ENCODE measurements around the gene KLHL3.

The KLHL3 gene

DNA sequence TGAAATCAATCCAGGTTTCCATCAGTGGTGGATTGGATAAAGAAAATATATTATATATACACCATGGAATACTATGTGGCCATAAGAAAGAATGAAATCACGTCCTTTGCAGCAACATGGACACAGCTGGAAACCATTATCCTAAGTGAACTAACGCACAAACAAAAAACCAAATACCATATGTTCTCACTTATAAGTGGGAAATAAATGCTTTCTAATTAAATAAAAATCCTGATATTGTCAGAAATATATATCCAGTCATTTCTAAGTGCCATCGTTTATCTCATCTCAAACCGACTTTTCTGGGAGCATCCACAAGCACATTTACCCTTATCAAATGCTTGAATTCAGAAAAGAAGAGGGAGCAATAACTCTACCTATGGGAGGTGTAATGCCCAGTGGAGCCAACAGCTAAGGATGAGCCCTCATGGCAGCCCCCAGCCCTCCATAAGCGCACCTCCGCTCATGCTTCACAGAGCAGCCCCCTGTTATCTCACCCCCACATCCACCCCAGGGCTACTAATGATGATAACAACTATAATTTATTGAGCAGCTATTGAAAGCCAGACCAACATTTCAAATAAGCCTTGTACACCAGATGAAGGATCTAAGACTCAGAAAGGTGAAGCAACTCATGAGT, 135.0 kb downstream of the KLHL3 start:
- DNase-seq (ENCODE audit: low read depth): no peak

GRCh38 chr5:137599457-137599856, 136.4 kb downstream of the KLHL3 start:
- H3K4me3 ChIP-seq (ENCODE audit: low read depth, low read length): no peak overlapping the region

More for the DNA sequence above, 135.0 kb downstream of the KLHL3 start:
- no peak overlapping the region for H3K4me3 ChIP-seq (ENCODE audit: low read depth, low read length)

DNA sequence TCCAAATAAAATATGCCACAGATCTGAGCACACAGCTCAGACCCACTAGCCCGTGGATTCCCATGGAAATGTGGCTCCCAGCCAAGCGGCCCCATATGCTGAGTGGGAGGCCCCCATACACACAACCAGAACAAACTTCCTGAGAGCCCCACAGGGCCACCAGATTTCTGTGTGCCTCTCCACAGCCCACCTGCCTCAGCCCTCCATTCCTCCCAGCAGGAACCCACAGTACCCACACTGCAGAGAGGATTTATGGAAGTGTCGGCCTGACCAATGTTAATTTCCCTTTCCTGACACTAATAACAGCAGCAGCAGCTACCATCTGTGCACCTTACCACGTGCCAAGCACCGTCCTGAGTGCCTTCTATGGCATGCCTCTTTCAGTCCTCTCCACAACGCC, 137.5 kb downstream of the KLHL3 start:
- DNase-seq (ENCODE audit: low read depth): no peak

More at GRCh38 chr5:137599457-137599856, 136.4 kb downstream of the KLHL3 start:
- no peak for DNase-seq (ENCODE audit: low read depth)

GRCh38 chr5:137596941-137597340, 138.9 kb downstream of the KLHL3 start:
- H3K4me3 ChIP-seq (ENCODE audit: low read depth, low read length): no peak overlapping the region
- no peak for DNase-seq (ENCODE audit: low read depth)

More for the DNA sequence above, 137.5 kb downstream of the KLHL3 start:
- no peak overlapping the region for H3K4me3 ChIP-seq (ENCODE audit: low read depth, low read length)

GRCh38 chr5:137595396-137596079, 140.4 kb downstream of the KLHL3 start:
- no peak overlapping the region for H3K4me3 ChIP-seq (ENCODE audit: low read depth, low read length)
- no peak for DNase-seq (ENCODE audit: low read depth)

GRCh38 chr5:137594717-137595116, 141.2 kb downstream of the KLHL3 start:
- no peak overlapping the region for H3K4me3 ChIP-seq (ENCODE audit: low read depth, low read length)
- no peak for DNase-seq (ENCODE audit: low read depth)

- DNase-seq (ENCODE audit: low read depth): no peak
- H3K4me3 ChIP-seq (ENCODE audit: low read depth, low read length): no peak overlapping the region
Observed at GRCh38 chr5:137592317-137592716, 143.6 kb downstream of the KLHL3 start.

DNA sequence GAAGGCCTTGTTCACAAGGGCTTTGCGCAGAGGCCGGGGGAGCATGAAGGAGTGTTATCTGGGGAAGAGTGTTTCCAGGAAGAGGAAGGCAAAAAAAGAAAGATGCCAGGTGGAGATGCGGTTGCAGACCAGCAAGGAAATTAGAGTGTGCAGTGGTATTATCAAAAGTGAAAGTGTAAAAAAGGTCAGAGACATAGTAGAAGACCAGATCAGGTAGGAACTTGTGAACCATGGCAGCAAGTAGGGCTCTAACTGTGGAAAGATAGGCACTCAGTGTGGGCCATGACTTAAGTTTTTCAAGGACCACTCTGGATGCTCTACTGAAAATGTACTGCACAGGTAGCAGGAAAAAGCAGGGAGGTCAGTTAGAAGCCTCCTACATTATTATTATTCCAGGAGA, 146.7 kb downstream of the KLHL3 start:
- no peak overlapping the region for H3K4me3 ChIP-seq (ENCODE audit: low read depth, low read length)
- no peak for DNase-seq (ENCODE audit: low read depth)

- no peak for DNase-seq (ENCODE audit: low read depth)
Observed at GRCh38 chr5:137587919-137588318, 148.0 kb downstream of the KLHL3 start.

GRCh38 chr5:137584262-137584661, 151.6 kb downstream of the KLHL3 start:
- no peak for DNase-seq (ENCODE audit: low read depth)
- no peak overlapping the region for H3K4me3 ChIP-seq (ENCODE audit: low read depth, low read length)

More at GRCh38 chr5:137587919-137588318, 148.0 kb downstream of the KLHL3 start:
- H3K4me3 ChIP-seq (ENCODE audit: low read depth, low read length): no peak overlapping the region

GRCh38 chr5:137583129-137583528, 152.8 kb downstream of the KLHL3 start:
- no peak overlapping the region for H3K4me3 ChIP-seq (ENCODE audit: low read depth, low read length)
- no peak for DNase-seq (ENCODE audit: low read depth)

- H3K4me3 ChIP-seq (ENCODE audit: low read depth, low read length): no peak overlapping the region
- DNase-seq (ENCODE audit: low read depth): peak; percentile 32
Observed at GRCh38 chr5:137582218-137582617, 153.7 kb downstream of the KLHL3 start.

GRCh38 chr5:137581776-137582175, 154.1 kb downstream of the KLHL3 start:
- no peak overlapping the region for H3K4me3 ChIP-seq (ENCODE audit: low read depth, low read length)
- DNase-seq (ENCODE audit: low read depth): no peak

DNA sequence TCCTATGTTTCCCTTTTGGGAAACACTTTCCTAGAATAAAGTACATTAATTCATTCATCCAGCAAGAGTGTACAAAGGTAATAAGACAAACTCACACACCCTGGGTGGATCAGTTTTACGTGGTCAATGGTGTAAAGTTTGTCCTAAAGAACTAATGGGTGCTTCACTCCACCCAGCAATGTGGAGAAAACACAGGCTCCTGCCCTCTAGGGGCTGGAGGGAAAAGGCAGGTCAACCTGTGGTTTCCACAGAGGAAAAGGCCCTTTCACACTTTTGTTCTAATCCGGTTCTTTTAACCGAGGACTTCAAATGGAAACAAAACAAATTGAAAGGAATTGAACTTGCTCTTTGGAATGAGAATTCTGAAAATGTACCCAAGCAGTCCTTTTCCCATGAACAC, 155.9 kb downstream of the KLHL3 start:
- H3K4me3 ChIP-seq (ENCODE audit: low read depth, low read length): no peak overlapping the region
- DNase-seq (ENCODE audit: low read depth): no peak

GRCh38 chr5:137575847-137576246, 160.0 kb downstream of the KLHL3 start:
- DNase-seq (ENCODE audit: low read depth): peak; percentile 74

GRCh38 chr5:137575211-137575610, 160.7 kb downstream of the KLHL3 start:
- H3K4me3 ChIP-seq (ENCODE audit: low read depth, low read length): no peak overlapping the region
- DNase-seq (ENCODE audit: low read depth): no peak

More at GRCh38 chr5:137575847-137576246, 160.0 kb downstream of the KLHL3 start:
- H3K4me3 ChIP-seq (ENCODE audit: low read depth, low read length): no peak overlapping the region

DNA sequence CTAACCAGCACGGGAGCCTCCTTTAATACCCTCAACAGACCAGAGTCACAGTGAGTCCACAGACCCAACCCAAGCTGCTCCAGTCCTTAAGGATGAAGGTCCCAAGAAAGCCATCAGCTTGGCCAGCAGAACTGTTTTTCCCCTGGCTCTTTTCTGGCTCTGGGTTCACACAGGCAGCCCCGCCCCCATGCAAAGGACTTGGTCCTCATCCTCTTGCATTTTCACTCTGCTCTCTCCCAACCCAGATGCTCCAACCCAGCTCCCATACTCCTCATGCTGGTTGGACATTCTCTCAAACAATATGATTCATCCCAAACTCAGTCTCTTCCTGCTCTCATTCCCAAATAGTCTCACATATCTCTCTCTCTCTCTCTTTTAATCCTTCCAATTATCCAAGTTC, 162.5 kb downstream of the KLHL3 start:
- DNase-seq (ENCODE audit: low read depth): no peak
- no peak overlapping the region for H3K4me3 ChIP-seq (ENCODE audit: low read depth, low read length)

- no peak for DNase-seq (ENCODE audit: low read depth)
Observed at GRCh38 chr5:137572042-137572695, 163.7 kb downstream of the KLHL3 start.

GRCh38 chr5:137570070-137570469, 165.8 kb downstream of the KLHL3 start:
- no peak overlapping the region for H3K4me3 ChIP-seq (ENCODE audit: low read depth, low read length)
- DNase-seq (ENCODE audit: low read depth): no peak

More at GRCh38 chr5:137572042-137572695, 163.7 kb downstream of the KLHL3 start:
- H3K4me3 ChIP-seq (ENCODE audit: low read depth, low read length): no peak overlapping the region
